Mesenchymal stem cell (in vitro differentiated cells and primary cell): Measurements from ENCODE around the gene TXLNA.

Source experiments
- DNase-seq: peaks from one replicate; pipeline ENCODE4 v3.0.0-alpha.2; 2013
- H2AFZ ChIP-seq: one replicate; pipeline ENCODE4 v1.6.1; 2013; ENCODE audit warnings: low read depth, mild to moderate bottlenecking, control low read depth, inconsistent platforms, low read length, moderate library complexity
- H2AK5ac ChIP-seq: 2 replicates; pipeline ENCODE4 v1.6.1; 2013; ENCODE audit warnings: low read length, moderate library complexity, mild to moderate bottlenecking, inconsistent platforms; ENCODE audit not compliant: severe bottlenecking
- H2BK120ac ChIP-seq: one replicate; pipeline ENCODE4 v1.6.1; 2013; ENCODE audit warnings: low read depth, mild to moderate bottlenecking, inconsistent platforms, low read length, moderate library complexity
- H2BK12ac ChIP-seq, 2 experiments: one replicate each; pipeline ENCODE4 v1.6.1; 2013; ENCODE audit warnings: inconsistent platforms in 2 of 2, low read length in 2 of 2, mild to moderate bottlenecking in 2 of 2, moderate library complexity in 2 of 2, control low read depth in 1 of 2
- H2BK15ac ChIP-seq: one replicate; pipeline ENCODE4 v1.6.1; 2013; ENCODE audit warnings: mild to moderate bottlenecking, low read depth, inconsistent platforms; ENCODE audit not compliant: poor library complexity, severe bottlenecking
- H2BK5ac ChIP-seq: 2 replicates; pipeline ENCODE4 v1.6.1; 2013; ENCODE audit warnings: low read depth, mild to moderate bottlenecking, low read length, control low read depth, inconsistent platforms; ENCODE audit not compliant: poor library complexity, severe bottlenecking
- H3K14ac ChIP-seq, 2 experiments: one replicate each; pipeline ENCODE4 v1.6.1; 2013; ENCODE audit warnings: inconsistent platforms in 2 of 2, low read length in 2 of 2, control low read depth in 1 of 2, mild to moderate bottlenecking in 1 of 2, moderate library complexity in 1 of 2
- H3K18ac ChIP-seq, 2 experiments: one replicate each; pipeline ENCODE4 v1.6.1; 2013; ENCODE audit warnings: inconsistent platforms in 2 of 2, low read length in 2 of 2, control low read depth in 1 of 2, low read depth in 1 of 2, mild to moderate bottlenecking in 1 of 2
- H3K23ac ChIP-seq, 2 experiments: one replicate each; pipeline ENCODE4 v1.6.1; 2013; ENCODE audit warnings: inconsistent platforms in 2 of 2, low read length in 2 of 2, mild to moderate bottlenecking in 2 of 2, moderate library complexity in 2 of 2, control low read depth in 1 of 2
- H3K27ac ChIP-seq: 2 replicates; pipeline ENCODE4 v1.5.1; 2013; ENCODE audit warnings: mild to moderate bottlenecking, moderate library complexity, low read length, control low read depth, inconsistent platforms; ENCODE audit not compliant: poor library complexity, severe bottlenecking
- H3K27me3 ChIP-seq, 2 experiments: 2 replicates each; pipeline versions ENCODE4 v1.6.1 to v1.7.0; 2013; ENCODE audit warnings: low read length in 2 of 2, mild to moderate bottlenecking in 2 of 2, moderate library complexity in 2 of 2, control low read depth in 1 of 2, inconsistent platforms in 1 of 2; ENCODE audit not compliant: control insufficient read depth in 1 of 2, insufficient read depth in 1 of 2
- H3K36me3 ChIP-seq, 2 experiments: 2 replicates each; pipeline versions ENCODE4 v1.6.1 to v1.7.0; 2013; ENCODE audit warnings: low read length in 2 of 2, control low read depth in 1 of 2, inconsistent platforms in 1 of 2, low read depth in 1 of 2, mild to moderate bottlenecking in 1 of 2; ENCODE audit not compliant: insufficient read depth in 2 of 2, control insufficient read depth in 1 of 2
- H3K4ac ChIP-seq, 2 experiments: one replicate each; pipeline ENCODE4 v1.6.1; 2013; ENCODE audit warnings: inconsistent platforms in 2 of 2, low read length in 2 of 2, mild to moderate bottlenecking in 2 of 2, moderate library complexity in 2 of 2, control low read depth in 1 of 2, low read depth in 1 of 2
- H3K4me1 ChIP-seq: 2 replicates; pipeline ENCODE4 v1.6.1; 2013; ENCODE audit warnings: low read depth, low read length, control low read depth; ENCODE audit not compliant: control insufficient read depth, insufficient read depth
- H3K4me2 ChIP-seq: 2 replicates; pipeline ENCODE4 v1.6.1; 2013; ENCODE audit warnings: low read length, mild to moderate bottlenecking, inconsistent platforms; ENCODE audit not compliant: poor library complexity, severe bottlenecking
- H3K4me3 ChIP-seq, 2 experiments: 2 replicates each; pipeline versions ENCODE4 v1.5.1 to v1.7.0; 2013; ENCODE audit warnings: low read length in 2 of 2, mild to moderate bottlenecking in 2 of 2, control low read depth in 1 of 2, low read depth in 1 of 2; ENCODE audit not compliant: insufficient read depth in 1 of 2
- H3K79me1 ChIP-seq: replicated peaks from 2 replicates; pipeline ENCODE4 v1.6.1; 2013; ENCODE audit warnings: mild to moderate bottlenecking, control low read depth, low read length, inconsistent platforms; ENCODE audit not compliant: poor library complexity, severe bottlenecking
- H3K9ac ChIP-seq: 2 replicates; pipeline ENCODE4 v1.7.0; 2013; ENCODE audit warnings: mild to moderate bottlenecking, low read length, moderate library complexity
- H3K9me3 ChIP-seq: 2 replicates; pipeline ENCODE4 v1.7.0; 2013; ENCODE audit warnings: mild to moderate bottlenecking, low read length; ENCODE audit not compliant: control insufficient read depth
- H4K8ac ChIP-seq: one replicate; pipeline ENCODE4 v1.6.1; 2013; ENCODE audit warnings: inconsistent platforms, mild to moderate bottlenecking, low read length, moderate library complexity
- H4K91ac ChIP-seq: one replicate; pipeline ENCODE4 v1.6.1; 2013; ENCODE audit warnings: mild to moderate bottlenecking, low read length, inconsistent platforms
- WGBS: methylation state at CpG from one replicate; pipeline ENCODE4 v1.1.7; 2013; ENCODE audit warnings: mixed read lengths; 5-methylcytosine and 5-hydroxymethylcytosine counted together

TXLNA gene

GRCh38 chr1:32242341-32242851 is 62.9 kb downstream of the TXLNA start:
- peak overlapping the region in 1 of 2 experiments; percentile 64 for H3K4me3 ChIP-seq

DNA sequence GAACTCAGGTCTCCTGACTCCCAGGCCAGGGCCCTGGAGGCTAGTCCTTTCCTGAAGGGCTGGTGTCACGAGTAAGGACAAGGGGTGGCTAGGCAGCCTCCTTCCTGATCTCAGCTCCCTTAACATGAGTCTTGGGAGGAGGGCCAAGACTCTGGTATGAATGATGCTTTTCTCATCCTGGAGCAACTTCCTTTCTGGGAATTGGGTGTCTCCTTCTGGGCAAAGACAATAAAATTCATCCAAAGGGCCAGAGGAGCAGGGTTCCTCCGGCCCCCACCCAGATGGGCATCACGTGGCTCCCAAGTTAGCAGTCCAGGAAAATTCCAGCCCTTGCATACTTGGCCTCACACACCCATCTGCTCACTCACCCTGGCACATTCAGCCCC is 67.4 kb downstream of the TXLNA start, which contains the start of gene FAM167B:
Gene FAM167B, plus strand, starts transcription at position 335 of the 386 bp plus-strand sequence. CDS start 200 bp downstream, outside the sequence.
- WGBS = 91% methylated on average over 3 of the region's 3 CpGs
- H3K9me3 ChIP-seq = no peaks in the 10 kb centered on the region
- H3K14ac ChIP-seq = no peak within 1 kb of the TSS
- H3K4me2 ChIP-seq = no peak within 1 kb of the TSS
- no peak within 1 kb of the TSS for H3K27ac ChIP-seq
- H2AFZ ChIP-seq = no peak within 1 kb of the TSS
- no peaks in the 10 kb centered on the region for H3K79me1 ChIP-seq
- no peaks in the 10 kb centered on the region for H3K36me3 ChIP-seq
- H2AK5ac ChIP-seq = no peak within 1 kb of the TSS
- H4K91ac ChIP-seq = peak within 1 kb of the TSS; percentile 1
- no peak for DNase-seq
- peaks cover 27% of the 10 kb centered on the region for H3K4me1 ChIP-seq
- no peak within 1 kb of the TSS for H3K4ac ChIP-seq
- H3K27me3 ChIP-seq = peaks cover 0 to 4% of the 10 kb centered on the region in 2 experiments
- no peak within 1 kb of the TSS for H2BK5ac ChIP-seq
- peak within 1 kb of the TSS in 1 of 2 experiments; percentile 37 for H3K4me3 ChIP-seq
- H3K9ac ChIP-seq = peak within 1 kb of the TSS; percentile 67
- H4K8ac ChIP-seq = no peak within 1 kb of the TSS
- H3K18ac ChIP-seq = no peak within 1 kb of the TSS
- no peak within 1 kb of the TSS for H2BK15ac ChIP-seq
- no peak within 1 kb of the TSS for H3K23ac ChIP-seq
- H2BK12ac ChIP-seq = no peak within 1 kb of the TSS
- H2BK120ac ChIP-seq = no peak within 1 kb of the TSS

More at GRCh38 chr1:32242341-32242851, 62.9 kb downstream of the TXLNA start:
- Histone ChIP-seq H2BK12ac (peak overlapping the region in 1 of 2 experiments; percentile 15), H3K36me3 (peaks cover 3% of the 10 kb centered on the region in 2 experiments), H2BK15ac (no peak overlapping the region), H3K14ac (no peak overlapping the region), H3K23ac (no peak overlapping the region), H2AFZ (peak overlapping the region; percentile 43), H2BK120ac (no peak overlapping the region), H3K27me3 (no peaks in the 10 kb centered on the region), H2AK5ac (no peak overlapping the region), H3K9me3 (no peaks in the 10 kb centered on the region), H3K79me1 (no peaks in the 10 kb centered on the region), H3K18ac (peak overlapping the region in 1 of 2 experiments; percentile 54), H3K9ac (peak overlapping the region; percentile 61), H3K4me2 (peak overlapping the region; percentile 18), H3K4me1 (peaks cover 20% of the 10 kb centered on the region), H4K91ac (no peak overlapping the region), H3K27ac (no peak overlapping the region), H2BK5ac (no peak overlapping the region), H4K8ac (peak overlapping the region; percentile 8), H3K4ac (no peak overlapping the region)
- peak; percentile 42 for DNase-seq
- 33% methylated on average over 6 of the region's 7 CpGs for WGBS

DNA sequence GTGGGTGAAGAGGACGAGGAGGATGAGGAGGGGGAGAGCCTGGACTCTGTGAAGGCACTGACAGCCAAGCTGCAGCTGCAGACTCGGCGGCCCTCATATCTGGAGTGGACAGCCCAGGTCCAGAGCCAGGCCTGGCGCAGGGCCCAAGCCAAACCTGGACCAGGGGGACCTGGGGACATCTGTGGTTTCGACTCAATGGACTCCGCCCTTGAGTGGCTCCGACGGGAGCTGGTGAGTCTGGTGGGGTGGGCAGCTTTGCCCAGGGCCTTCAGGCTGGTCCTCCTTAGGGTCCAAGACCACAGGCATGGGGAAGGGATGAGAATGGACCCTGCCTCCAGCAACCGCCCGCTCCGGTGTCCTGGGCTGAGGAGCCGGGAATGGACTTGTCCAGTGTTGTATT is 68.0 kb downstream of the TXLNA start:
- H2AK5ac ChIP-seq = no peak overlapping the region
- H3K4me1 ChIP-seq = peaks cover 24% of the 10 kb centered on the region
- peak overlapping the region in 1 of 2 experiments; percentile 28 for H3K4me3 ChIP-seq
- no peaks in the 10 kb centered on the region for H3K9me3 ChIP-seq
- no peak overlapping the region for H3K18ac ChIP-seq
- H3K27me3 ChIP-seq = peaks cover 0 to 5% of the 10 kb centered on the region in 2 experiments
- no peak overlapping the region for H2BK12ac ChIP-seq
- H3K4ac ChIP-seq = no peak overlapping the region
- no peak overlapping the region for H2AFZ ChIP-seq
- no peak overlapping the region for H4K8ac ChIP-seq
- no peak overlapping the region for H2BK15ac ChIP-seq
- no peaks in the 10 kb centered on the region for H3K79me1 ChIP-seq
- no peak overlapping the region for H2BK120ac ChIP-seq
- H3K9ac ChIP-seq = peak overlapping the region; percentile 61
- no peak overlapping the region for H3K14ac ChIP-seq
- H3K36me3 ChIP-seq = no peaks in the 10 kb centered on the region
- DNase-seq = no peak
- H3K27ac ChIP-seq = no peak overlapping the region
- no peak overlapping the region for H3K4me2 ChIP-seq
- H3K23ac ChIP-seq = no peak overlapping the region
- peak overlapping the region; percentile 1 for H4K91ac ChIP-seq
- 93% methylated on average over 12 of the region's 12 CpGs for WGBS
- no peak overlapping the region for H2BK5ac ChIP-seq
